Dermis microvascular lymphatic vessel endothelial cell (primary cell): ENCODE measurements around the gene MYO15B. TPM values are rescaled to one million over a fixed set of nuclear protein-coding genes. Genes with fewer than 3 reads are reported as not detected.
"Not testable (repeated sequence)": the region's sequence is repeated elsewhere in the genome, so short reads cannot be mapped to it uniquely, and the experiment has no call there.

Experiments used
- DNase-seq, 2 donors: peaks; one replicate each; pipeline versions ENCODE4 v3.0.0 to v3.0.0-alpha.2; 2010; ENCODE audit warnings: low read depth in 2 of 2
- total RNA-seq: library from RNA; depleted of rRNA; stranded (reverse); fragments of >200 nt; gene quantifications from 2 replicates; pipeline ENCODE4 v1.2.1, GENCODE V29; 2014

The MYO15B gene
- total RNA-seq, 1 donor from 2014 or later, result 5.3 TPM

DNA sequence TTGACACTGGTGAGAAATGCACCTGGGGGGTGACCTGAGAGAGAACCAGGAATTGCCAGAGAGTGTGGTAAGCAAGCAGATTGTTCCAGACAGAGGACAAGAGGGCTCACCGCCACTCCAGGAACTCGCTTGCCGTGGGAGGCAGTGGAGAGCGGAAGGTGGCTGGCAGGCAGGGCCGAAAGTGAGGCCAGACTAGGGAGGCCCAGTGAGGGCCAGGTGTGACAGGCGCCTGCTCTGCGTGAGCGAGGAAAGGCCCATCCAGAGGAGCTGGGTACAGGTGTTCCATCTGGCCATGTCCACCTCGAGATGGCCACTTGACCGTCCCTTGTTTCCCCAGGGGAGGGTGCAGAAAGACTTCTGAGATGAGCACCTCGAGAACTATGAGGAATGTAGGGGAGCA is 11.9 kb upstream of the MYO15B start:
- no peak for DNase-seq

DNA sequence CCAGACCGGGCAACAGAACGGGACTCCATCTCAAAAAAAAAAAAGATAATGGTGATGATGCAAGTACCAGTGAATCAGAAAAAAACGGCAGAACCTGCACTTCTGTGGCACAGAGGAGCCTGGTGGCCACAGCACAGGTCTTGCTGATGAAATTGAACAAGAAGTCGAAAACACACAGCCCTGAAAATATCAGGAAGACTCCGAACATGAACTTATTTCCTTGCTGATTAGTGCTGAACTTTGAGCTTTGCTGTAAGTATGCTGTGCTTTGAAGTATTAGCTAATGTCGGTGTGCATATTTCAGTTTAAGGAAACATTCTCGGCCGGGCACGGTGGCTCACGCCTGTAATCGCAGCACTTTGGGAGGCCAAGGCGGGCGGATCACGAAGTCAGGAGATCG is 10.9 kb upstream of the MYO15B start:
- DNase-seq, result no peak

DNA sequence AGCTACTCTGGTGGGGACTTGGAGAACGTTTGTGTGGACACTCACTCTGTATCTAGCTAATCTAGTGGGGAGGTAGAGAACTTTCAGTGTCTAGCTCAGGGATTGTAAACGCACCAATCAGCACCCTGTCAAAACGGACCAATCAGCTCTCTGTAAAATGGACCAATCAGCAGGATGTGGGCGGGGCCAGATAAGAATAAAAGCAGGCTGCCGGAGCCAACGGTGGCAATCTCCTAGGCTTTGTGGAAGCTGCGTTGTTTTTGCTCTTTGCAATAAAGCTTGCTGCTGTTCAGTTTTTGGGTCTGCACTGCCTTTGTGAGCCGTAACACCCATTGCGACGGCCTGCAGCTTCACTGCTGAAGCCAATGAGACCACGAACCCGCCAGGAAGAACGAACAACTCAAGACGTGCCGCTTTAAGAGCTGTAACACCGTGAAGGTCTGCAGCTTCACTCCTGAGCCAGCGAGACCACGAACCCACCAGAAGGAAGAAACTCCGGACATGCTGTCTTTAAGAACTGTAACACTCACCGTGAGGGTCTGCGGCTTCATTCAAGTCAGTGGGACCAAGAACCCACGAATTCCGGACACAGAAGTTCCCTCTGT is 6.4 kb upstream of the MYO15B start:
- not testable (repeated sequence) for DNase-seq

DNA sequence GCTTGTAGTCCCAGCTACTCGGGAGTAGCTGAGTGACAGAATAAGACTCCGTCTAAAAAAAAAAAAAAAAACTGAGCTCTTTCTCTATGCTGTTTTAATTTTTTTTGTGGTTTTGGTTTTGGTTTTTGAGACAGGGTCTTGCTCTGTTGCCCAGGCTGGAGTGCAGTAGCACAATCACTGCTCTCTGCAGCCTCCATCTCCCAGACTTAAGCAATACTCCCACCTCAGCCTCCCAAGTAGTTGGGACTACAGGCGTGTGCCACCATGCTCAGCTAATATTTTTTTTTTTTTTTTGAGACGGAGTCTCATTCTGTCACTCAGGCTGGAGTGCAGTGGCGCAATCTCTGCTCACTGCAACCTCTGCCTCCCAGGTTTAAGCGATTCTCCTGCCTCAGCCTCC is 4.4 kb upstream of the MYO15B start:
- not testable (repeated sequence) for DNase-seq

DNA sequence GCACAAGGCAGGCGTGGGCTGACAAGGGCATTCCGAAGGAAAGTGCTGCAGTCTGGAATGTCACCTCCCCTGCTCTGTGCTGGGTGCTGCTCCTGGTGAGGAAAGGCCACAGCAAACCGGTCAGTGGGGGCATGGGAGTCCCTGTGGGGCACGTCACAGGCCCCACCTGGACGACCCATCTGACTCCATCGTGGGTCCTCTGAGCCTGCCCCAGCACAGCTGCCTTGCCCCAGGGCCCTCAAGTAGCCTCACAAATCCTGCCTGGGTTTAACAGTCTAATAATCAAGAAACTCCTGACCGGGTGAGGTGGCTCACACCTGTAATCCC is 2.8 kb upstream of the MYO15B start:
- no peak for DNase-seq

DNA sequence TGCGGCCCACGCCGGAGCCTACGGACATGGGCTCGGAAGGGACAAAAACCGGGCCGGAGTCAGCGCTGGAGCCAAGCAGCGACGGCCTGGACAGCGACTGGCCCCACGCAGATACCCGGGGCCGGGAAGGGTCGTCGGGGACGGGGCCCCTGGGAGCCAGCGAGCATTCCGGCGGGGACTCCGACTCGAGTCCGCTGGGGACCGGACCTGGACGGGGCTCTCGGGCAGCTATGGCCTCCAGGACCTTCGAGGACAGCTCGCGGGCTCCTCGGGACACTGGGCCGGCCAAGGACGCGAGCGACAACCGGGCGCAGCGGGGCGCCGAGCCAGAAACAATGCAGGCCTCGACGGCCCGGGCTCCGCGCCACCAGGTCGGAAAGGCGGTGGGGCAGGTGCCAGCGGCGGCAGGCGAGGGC is 1.0 kb downstream of the MYO15B start:
- peak in 1 of 2 donors; percentile 17 for DNase-seq

DNA sequence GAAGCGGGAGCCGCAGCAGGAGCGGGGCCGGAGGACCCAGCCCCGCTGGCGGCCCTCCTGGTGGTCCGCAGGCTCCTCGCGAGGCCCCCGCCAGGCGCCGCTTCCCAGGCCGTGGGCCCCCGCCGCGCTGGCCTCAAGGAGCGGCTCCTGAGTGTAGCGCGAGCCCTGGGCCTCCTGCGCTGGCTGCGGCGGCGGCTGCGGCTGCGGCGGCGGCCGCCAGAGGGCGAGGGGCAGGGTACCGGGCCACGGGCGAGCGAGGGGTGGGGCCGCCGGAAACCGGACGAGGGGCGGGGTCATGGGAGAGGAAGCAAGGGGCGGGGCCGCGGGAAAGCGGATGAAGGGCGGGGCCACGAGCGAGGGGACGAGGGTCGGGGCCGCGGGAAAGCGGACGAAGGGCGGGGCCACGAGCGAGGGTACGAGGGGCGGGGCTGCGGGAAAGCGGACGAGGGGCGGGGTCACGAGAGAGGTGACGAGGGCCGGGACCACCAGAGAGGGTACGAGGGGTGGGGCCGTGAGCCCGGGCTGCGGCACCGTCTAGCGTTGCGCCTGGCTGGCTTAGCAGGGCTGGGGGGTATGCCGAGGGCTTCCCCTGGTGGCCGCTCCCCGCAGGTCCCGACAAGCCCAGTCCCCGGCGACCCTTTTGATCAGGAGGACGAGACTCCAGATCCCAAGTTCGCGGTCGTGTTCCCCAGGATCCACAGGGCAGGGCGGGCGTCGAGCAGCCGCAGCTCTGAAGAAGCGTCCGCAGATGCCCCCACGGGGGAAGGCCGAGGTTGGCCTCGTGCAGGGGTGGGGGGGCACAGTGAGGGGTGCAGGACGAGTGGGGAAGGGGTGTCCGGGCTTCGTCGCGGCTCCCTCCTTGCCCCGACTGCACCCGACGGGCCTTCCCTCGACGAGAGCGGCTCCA is 1.7 kb downstream of the MYO15B start:
- peak; percentile 60 to 80 for DNase-seq

DNA sequence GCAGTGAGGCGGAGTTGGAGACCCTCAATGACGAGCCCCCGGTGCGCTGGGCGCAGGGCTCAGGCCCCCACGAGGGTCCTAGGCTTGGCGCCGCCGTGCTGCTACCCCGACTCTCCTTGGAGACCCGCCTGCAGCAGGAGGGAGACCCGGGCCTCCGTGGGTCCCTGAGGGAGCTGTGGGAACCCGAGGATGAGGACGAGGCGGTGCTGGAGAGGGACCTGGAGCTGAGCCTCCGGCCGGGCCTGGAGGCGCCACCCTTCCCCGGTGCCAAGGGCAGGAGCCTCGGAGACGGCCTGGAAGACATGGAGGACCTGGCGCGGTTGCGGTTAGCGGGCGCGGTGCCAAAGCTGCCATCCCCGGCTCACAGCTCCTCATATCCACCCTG is 2.3 kb downstream of the MYO15B start:
- no peak for DNase-seq

DNA sequence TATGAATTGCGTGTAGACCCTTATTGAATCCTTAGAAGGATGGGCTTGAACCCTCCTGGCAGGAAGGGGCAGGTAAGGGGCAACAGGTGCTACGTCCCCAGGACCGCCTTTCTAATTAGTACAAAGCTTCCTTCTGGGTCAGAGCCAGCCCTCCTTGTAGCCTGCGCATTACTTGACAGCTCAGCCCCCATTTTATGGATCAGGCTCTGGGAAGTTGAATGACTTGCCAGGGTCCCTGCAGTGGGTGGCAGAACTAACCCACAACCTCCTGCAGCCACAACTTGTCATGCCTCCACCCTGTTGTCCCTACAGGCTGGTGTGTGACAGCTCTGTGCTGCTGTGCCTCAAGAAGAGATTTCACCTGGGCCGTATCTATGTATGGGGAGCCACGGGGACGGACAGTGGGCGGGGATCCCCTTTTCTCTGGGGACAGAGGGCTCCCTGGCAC is 2.7 kb downstream of the MYO15B start:
- DNase-seq, result no peak

DNA sequence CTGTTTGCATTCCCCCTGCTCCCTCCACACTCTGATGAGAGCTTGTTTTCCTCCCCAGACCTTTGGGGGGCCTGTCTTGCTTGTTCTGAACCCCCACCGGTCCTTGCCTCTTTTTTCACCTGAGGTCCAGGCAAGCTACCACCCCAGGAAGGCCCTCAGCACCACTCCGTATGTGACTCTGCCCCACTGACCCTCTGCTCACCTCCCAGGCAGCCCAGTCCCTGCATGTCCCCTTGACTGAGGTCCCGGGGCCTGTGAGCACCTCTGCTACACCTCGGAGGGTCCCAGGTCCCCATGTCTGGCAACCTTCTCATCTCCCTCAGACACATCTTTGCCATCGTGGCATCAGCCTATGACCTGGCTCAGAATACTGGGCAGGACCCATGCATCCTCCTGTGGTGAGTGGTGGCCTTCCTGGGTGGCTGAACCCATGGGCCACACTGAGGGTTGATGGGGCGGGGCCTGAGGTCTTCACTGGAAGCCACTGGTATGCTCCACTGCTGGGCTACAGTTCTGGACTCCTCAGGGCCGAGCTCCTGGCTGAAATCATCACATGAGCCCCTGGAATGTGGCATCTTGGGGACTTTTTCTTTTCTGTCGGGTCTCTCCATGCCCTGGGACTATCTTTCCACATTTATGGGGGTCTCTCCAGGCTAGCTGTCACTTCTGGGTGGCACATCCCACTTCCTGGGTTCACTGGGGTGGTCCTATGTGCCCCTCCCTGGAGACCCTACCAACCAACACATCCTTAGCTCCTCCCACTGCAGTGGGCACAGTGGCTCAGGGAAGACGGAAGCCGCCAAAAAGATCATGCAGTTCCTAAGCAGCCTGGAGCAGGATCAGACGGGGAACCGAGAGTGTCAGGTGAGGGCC is 3.5 kb downstream of the MYO15B start:
- no peak for DNase-seq

DNA sequence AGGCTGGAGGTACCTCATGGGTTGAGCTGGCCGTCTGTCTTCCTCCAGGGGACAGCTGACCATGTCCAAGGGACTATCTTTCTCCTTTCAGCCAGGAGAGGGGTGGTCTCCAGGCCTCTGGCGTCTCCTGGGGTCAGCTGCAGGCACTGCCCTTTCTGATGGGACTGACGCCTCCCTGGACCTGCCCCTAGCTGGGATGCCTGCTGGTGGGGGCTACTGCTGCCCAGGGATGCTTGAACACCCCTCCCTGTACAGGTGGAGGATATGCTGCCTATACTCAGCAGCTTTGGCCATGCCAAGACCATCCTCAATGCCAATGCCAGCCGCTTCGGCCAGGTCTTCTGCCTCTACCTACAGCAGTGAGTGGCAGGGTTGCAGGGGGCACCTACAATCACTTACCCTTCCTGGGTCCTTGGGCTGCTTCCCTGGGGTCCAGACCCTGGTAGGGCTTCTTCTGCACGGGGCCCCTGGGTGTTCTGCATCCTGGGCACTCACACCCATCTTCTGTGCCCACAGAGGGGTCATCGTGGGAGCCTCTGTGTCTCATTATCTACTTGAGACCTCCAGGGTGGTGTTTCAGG is 4.2 kb downstream of the MYO15B start:
- DNase-seq, result no peak

DNA sequence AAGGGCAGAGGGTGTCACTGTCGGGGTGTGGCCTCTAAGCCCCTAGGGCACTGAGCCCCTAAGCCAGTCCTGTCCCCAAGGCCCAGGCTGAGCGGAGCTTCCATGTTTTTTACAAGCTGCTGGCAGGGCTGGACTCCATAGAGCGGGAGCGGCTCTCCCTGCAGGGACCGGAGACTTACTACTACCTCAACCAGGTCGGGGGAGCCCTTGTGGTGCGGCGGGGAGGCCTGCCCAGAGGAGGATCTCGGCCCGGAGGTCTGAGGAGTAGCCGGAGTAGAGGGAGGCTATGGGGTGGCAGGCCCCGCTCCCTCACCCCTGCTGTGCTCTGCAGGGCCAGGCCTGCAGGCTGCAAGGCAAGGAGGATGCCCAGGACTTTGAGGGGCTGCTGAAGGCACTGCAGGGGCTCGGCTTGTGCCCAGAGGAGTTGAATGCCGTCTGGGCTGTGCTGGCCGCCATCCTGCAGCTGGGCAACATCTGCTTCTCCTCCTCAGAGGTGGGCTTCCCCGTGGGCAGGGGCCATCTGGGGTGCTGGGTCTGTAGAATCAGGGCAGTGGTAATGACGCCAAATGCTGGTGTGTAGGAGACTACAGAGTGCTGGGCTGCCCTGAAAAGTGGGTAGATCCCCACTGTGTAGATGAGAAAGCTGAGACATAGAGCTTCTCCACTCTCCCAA is 4.9 kb downstream of the MYO15B start:
- DNase-seq, result no peak

DNA sequence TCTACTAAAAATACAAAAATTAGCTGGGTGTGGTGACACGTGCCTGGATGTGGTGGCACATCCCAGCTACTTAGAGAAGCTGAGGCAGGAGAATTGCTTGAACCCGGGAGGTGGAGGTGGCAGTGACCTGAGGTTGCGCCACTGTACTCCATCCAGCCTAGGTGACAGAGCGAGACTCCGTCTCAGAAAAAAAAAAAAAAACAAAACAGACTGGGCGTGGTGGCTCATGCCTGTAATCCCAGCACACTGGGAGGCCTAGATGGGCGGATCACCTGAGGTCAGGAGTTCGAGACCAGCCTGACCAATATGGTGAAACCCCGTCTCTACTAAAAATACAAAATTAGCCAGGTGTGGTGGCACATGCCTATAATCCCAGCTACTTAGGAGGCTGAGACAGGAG is 5.8 kb downstream of the MYO15B start:
- not testable (repeated sequence) for DNase-seq

DNA sequence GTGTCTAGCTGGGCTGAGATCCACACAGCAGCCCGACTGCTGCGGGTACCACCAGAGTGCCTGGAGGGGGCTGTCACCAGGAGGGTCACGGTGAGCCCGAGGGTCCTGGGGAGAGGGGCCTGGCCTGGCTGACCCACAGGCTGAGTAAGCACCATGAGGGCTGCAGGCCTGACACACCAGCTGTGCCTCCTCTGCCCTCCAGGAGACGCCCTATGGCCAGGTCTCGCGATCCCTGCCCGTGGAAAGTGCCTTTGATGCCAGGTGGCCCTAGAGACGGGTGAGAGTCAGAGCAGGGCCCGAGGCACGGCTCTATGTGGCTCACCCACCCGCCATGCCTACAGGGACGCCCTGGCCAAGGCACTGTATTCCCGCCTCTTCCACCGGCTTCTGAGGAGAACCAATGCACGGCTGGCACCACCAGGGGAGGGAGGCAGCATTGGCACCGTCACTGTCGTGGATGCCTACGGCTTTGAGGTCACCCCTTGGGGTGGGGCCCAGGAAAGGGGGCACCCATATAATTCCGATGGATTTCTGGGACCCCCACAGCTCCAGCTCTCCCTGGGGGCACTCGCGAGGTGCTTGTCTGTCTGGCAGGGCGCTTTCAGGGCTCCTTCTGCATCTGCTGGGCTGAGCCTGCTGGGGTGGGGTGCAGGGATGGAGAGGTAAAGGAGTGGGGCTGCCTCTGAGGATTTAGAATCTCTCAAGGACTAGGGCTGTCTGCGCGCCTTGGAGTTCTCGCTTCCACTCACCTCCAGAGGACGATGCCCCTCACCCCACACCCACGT is 7.1 kb downstream of the MYO15B start:
- no peak for DNase-seq

DNA sequence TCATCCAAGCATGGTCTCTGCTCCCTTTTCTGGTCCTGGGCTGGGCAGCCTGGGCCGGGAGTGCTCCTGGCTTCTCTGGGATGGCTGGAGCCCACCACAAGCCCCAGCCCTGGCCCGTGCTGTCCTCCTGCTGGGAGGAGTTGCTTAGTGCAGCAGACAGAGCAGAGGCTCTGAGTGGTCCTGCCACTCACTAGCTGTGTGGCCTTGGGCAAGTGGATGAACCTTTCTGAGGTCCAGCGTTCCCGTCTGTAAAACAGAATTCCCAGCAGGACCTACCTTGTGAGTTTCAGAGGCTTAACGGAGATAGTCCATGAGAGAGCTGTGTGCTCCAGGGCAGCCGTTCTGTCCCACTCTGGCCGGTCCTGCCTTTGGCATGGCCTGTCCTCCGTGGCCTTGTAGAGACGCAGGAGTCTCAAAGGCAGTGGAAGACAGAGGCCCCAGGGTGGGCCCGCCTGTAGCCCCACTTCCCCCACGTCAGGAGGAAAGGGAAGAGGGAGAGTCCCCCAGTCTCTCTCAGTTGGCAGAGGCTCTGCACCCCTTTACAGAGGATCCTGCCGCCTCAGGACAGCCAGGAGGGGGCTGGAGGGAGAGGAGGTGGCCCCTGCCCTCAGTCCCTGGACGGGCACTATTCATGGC is 7.8 kb downstream of the MYO15B start:
- no peak for DNase-seq

DNA sequence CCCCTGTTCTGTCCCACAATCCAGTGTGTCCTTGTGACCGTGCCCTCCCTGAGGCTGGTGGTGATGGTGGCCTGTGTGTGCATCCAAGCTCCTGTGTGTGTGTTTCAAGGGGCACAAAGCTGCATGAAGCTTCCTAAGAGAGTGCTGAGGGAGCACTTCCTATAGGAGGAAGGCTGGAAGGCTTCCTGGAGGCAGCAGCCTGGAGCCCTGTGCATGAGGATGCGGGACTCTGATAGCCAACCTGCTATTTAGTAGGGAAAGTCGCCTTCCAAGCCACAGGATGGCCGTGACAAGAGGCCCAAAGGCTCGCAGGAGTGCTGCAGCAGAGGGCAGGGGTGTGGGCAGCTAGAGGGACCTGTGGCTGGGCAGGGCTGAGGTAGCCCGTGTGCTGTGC is 8.3 kb downstream of the MYO15B start:
- DNase-seq, result no peak

DNA sequence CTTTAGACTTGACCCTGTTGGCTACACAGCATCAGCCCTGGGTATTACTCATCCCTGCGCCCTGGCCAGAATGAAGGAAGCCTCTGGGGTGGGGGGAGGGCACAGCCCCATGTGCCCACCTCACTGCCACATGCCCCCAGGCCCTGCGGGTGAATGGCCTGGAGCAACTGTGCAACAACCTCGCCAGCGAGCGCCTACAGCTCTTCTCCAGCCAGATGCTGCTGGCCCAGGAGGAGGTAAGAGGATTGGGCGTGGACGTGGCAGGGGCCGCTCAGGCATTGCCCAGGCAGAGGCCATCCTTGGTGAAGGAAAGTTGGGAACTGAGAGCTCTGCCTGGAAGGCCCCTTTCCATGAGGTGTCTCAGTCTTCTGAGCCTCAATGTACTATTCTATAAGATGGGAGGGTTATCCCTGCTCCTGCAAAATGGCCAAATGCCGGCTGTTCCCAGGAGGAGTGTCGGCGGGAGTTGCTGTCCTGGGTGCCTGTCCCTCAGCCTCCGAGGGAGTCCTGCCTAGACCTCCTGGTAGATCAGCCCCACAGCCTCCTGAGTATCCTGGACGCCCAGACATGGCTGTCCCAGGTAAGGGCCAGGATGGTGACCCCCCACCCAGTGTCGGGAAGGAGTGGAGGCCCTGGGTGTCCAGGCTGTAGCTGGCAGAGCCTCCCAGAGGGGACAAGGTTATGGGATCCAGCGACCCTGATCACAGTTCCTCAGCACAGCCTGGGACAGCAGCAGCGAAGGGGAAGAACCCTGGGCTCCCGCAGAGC is 8.9 kb downstream of the MYO15B start:
- no peak for DNase-seq

DNA sequence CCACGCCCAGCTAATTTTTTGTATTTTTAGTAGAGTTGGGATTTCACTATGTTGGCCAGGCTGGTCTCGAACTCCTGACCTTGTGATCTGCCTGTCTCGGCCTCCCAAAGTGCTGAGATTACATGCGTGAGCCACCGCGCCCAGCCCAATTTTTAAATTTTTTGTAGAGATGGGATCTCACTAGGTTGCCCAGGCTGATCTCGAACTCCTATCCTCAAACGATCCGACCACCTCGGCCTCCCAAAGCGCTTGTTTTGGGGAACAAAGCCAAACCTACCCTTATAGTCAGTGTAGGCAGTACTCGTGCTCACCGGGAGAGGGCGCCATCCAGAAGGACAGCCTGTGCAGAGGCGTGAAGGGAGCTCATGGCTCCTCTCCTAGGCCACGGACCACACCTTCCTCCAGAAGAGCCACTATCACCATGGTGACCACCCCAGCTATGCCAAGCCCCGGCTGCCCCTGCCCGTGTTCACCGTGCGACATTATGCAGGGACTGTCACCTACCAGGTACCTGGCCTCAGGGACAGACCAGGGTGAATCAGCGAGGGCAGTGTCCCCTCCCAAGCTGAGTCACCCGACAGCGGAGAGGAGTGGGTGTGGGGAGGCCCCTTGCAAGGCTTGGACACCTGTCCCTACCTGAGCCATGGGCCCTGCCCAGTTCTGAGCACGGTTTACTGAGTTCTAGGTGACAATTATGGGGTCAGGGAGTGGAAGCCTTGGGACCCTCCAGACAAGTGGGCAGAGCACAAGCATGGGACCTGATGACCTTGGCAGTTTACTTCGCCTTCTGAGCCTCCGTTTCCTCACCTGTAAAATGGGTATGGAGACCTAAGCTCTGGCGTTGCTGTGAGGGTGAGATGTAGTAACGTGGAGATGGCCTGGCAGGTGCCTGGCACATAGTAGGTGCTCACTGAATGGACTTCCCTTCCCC is 13.7 kb downstream of the MYO15B start:
- DNase-seq, result peak in 1 of 2 donors; percentile 40
